ENCODE results near the gene DPP6. TPM values are rescaled to one million over a fixed set of nuclear protein-coding genes. Genes with fewer than 3 reads are reported as not detected.
A peak's percentile ranks its signal among the peaks of the same experiment; 100 is the strongest.

The DPP6 gene
- total RNA-seq, 1 experiment from 2014 or later = not detected

- intact Hi-C loops (cut with micrococcal nuclease; ENCODE audit: unreplicated experiment) (loop anchor here (5.0 kb wide), 1 partner anchor 103 kb away; no protein-coding TSS in a partner anchor), in situ Hi-C loops (cut with HindIII; ENCODE audit: low pct_unique_long_range_greater_than_20kb, low sequenced_read_pairs) (no loop called here)
- H3K27ac ChIP-seq (ENCODE audit: low read length) = no peak overlapping the region
- H3K9me3 ChIP-seq (ENCODE audit: control insufficient read depth, insufficient read depth, low read depth, low read length) = no peaks in the 10 kb centered on the region
- DNase-seq (ENCODE audit: low read depth, low spot score) = no peak
- CTCF ChIA-PET = interaction anchor here (0.9 kb wide), 1 partner anchor 46 kb away, joined by 3 read pairs; no protein-coding TSS in a partner anchor
- no peak overlapping the region for H3K4me3 ChIP-seq (ENCODE audit: low read depth in 2 of 2, low read length in 2 of 2)
- TF ChIP-seq CTCF (IDR thresholded peaks at IDR 0.05) (no peak), TCF7L2 (IDR thresholded peaks at IDR 0.05; ENCODE audit: low read depth, low read length) (no peak), SIN3A (IDR thresholded peaks at IDR 0.05; ENCODE audit: borderline replicate concordance, insufficient read depth, low read depth, low read length) (no peak), REST (IDR thresholded peaks at IDR 0.05; ENCODE audit: insufficient read depth in 1 of 2, low read depth in 2 of 2, low read length in 1 of 2) (no peak), POLR2AphosphoS5 (IDR thresholded peaks at IDR 0.05; ENCODE audit: low read depth, low read length) (no peak)
- H3K4me1 ChIP-seq (ENCODE audit: control insufficient read depth, insufficient read depth, low read length) = no peaks in the 10 kb centered on the region
- BruUV-seq (replicated peaks) = no TSS peak
- ATAC-seq = 0 out of 2 replicates have a peak, but pooled peaks have one; percentile 21
- POLR2A ChIA-PET = no interaction called here
- peaks cover 6% of the 10 kb centered on the region; the same call in 1 of the 2 replicates for H3K27me3 ChIP-seq (ENCODE audit: control insufficient read depth, insufficient read depth, low read length)
- H3K36me3 ChIP-seq (ENCODE audit: control insufficient read depth, insufficient read depth, low read length) = no peaks in the 10 kb centered on the region
These were observed 692.7 kb downstream of the DPP6 start for GRCh38 chr7:154744861-154745258.

- no peak for TF ChIP-seq SIN3A (IDR thresholded peaks at IDR 0.05; ENCODE audit: borderline replicate concordance, insufficient read depth, low read depth, low read length)
- no peak for TF ChIP-seq POLR2AphosphoS5 (IDR thresholded peaks at IDR 0.05; ENCODE audit: low read depth, low read length)
- no peak for TF ChIP-seq TCF7L2 (IDR thresholded peaks at IDR 0.05; ENCODE audit: low read depth, low read length)
- TF ChIP-seq CTCF (IDR thresholded peaks at IDR 0.05) = no peak
- TF ChIP-seq REST (IDR thresholded peaks at IDR 0.05; ENCODE audit: insufficient read depth in 1 of 2, low read depth in 2 of 2, low read length in 1 of 2) = no peak
- no peak overlapping the region for H3K27ac ChIP-seq (ENCODE audit: low read length)
- H3K27me3 ChIP-seq (ENCODE audit: control insufficient read depth, insufficient read depth, low read length) = peaks cover 6% of the 10 kb centered on the region; the same call in 1 of the 2 replicates
- H3K4me1 ChIP-seq (ENCODE audit: control insufficient read depth, insufficient read depth, low read length) = no peaks in the 10 kb centered on the region
- intact Hi-C loops (cut with micrococcal nuclease; ENCODE audit: unreplicated experiment) (no loop called here), in situ Hi-C loops (cut with HindIII; ENCODE audit: low pct_unique_long_range_greater_than_20kb, low sequenced_read_pairs) (no loop called here)
- ATAC-seq (no peak), DNase-seq (ENCODE audit: low read depth, low spot score) (no peak)
- ChIA-PET CTCF (no interaction called here), POLR2A (no interaction called here)
- no peak overlapping the region for H3K4me3 ChIP-seq (ENCODE audit: low read depth in 2 of 2, low read length in 2 of 2)
- no TSS peak for BruUV-seq (replicated peaks)
- H3K36me3 ChIP-seq (ENCODE audit: control insufficient read depth, insufficient read depth, low read length) = no peaks in the 10 kb centered on the region
- no peaks in the 10 kb centered on the region for H3K9me3 ChIP-seq (ENCODE audit: control insufficient read depth, insufficient read depth, low read depth, low read length)
These were observed 694.6 kb downstream of the DPP6 start for GRCh38 chr7:154746571-154747360.

Data from Panc1 (cell line).